ENCODE results near the gene CCR7.

CCR7 gene

DNA sequence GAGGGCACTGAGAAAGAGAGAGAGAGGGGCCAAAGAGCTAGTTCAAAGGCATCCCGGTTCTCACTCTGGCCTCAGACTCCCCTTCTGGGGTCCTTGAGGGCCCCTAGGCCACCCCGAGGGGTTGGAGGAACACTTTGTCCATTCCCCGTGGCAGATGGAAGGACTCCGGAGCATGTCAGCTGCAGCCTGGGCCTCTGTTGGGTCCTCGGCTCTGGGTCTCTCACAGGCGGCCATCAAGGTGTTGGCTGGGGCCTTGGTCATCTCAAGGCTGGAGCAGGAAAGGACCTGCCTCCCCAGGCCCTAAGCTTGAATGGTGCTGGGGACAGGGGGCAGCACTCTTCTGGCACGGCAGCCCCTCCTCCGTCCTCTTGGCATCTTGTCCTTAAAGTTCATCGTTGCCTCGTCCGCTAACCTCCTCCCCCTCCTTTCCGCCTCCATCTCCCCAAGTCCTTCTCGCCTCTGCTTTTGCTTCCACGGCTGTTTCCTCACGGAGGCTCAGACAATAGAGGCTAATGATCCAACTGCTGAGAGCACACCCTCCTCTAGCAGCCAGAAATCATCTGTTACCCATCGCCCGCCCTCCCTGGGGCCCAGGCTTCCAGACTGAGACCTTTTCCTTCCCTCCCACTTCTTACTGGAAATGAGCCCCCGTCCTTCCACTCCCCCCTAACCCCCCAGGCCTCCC, 23.3 kb downstream of the CCR7 start:
- peaks cover 6 to 62% (median 53%) of the 10 kb centered on the region in 4 donors for H3K4me1 ChIP-seq
- peak; percentile 65 to 76 for DNase-seq
- TF ChIP-seq, protein P1, sequence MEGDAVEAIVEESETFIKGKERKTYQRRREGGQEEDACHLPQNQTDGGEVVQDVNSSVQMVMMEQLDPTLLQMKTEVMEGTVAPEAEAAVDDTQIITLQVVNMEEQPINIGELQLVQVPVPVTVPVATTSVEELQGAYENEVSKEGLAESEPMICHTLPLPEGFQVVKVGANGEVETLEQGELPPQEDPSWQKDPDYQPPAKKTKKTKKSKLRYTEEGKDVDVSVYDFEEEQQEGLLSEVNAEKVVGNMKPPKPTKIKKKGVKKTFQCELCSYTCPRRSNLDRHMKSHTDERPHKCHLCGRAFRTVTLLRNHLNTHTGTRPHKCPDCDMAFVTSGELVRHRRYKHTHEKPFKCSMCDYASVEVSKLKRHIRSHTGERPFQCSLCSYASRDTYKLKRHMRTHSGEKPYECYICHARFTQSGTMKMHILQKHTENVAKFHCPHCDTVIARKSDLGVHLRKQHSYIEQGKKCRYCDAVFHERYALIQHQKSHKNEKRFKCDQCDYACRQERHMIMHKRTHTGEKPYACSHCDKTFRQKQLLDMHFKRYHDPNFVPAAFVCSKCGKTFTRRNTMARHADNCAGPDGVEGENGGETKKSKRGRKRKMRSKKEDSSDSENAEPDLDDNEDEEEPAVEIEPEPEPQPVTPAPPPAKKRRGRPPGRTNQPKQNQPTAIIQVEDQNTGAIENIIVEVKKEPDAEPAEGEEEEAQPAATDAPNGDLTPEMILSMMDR (IDR thresholded peaks at IDR 0.05), result no peak

DNA sequence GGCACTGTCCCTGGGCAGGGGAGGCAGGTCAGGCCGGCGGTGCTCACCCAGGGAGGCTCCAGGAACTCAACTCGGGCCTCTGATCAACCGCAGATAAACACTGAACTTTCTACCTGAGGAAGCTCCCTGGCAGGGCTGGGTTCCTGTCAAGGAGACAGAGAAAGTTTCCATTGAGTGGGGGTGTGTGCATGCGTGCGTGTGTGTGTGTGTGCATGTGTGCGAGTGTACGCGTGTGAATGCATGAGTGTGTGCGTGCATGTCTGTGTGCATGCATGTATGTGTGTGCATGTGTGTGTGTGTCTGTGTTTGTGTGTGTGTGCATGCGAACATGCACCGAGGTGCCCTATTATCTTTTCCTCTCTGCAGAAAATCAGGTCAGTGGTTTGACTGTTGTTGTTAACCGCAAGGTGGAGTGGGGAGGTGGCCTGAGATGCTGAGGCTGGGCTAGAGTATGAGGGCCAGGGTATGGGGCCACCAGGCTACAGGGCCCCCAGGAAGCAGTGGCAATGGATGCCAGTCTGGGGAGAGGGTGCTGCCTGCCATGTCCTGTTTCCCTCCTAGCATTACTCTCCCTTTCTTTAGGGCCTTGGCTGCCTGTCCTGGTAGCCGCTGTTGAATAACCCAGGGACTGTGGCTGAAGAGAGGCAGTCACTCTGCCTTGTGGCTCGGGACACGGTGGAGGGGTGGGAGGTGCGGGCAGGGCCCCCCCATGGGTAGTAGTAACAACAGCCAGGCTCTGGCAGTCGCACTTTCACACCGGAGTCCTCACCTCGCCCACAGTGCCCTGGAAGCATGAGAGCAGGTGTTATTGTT, 24.0 kb downstream of the CCR7 start:
- intact Hi-C loops (cut with DNase I; ENCODE audit: low total_unique reads), result no loop called here
- H3K4me3 ChIP-seq, result no peak overlapping the region
- H3K36me3 ChIP-seq, result no peaks in the 10 kb centered on the region
- H3K4me1 ChIP-seq, result peaks cover 10 to 70% (median 61%) of the 10 kb centered on the region in 4 donors
- TF ChIP-seq, protein P1 (IDR thresholded peaks at IDR 0.05), result no peak
- peak overlapping the region; percentile 88 to 91 for H3K27ac ChIP-seq
- no peaks in the 10 kb centered on the region for H3K27me3 ChIP-seq
- peak in 1 of 2 donors; percentile 53 for DNase-seq
- H3K9me3 ChIP-seq, result no peaks in the 10 kb centered on the region

More for the DNA sequence above, 23.3 kb downstream of the CCR7 start:
- H3K27ac ChIP-seq, result peak overlapping the region; percentile 88 to 91
- no peak overlapping the region for H3K4me3 ChIP-seq
- intact Hi-C loops (cut with DNase I; ENCODE audit: low total_unique reads), result no loop called here
- H3K27me3 ChIP-seq, result no peaks in the 10 kb centered on the region
- H3K9me3 ChIP-seq, result no peaks in the 10 kb centered on the region
- no peaks in the 10 kb centered on the region for H3K36me3 ChIP-seq

DNA sequence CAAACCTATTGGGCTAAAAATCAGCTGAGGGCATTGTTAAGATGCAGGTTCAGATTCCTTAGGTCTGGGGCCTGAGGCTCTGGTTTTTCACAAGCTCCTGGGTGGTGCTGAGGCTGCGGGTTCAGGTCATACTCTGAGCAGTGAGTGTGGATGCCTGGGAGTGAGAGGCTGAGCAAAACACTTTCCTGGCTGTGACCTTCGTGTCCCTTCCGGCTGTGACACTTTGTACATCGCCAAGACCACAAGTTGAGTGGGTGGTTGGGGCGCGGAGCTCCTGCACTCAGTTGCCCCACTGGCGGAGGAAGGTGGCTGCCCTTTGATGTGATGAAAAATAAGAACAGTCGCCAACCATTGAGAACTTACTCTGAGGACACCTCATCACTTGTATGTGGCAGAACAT, 24.8 kb downstream of the CCR7 start:
- H3K27ac ChIP-seq, result peak overlapping the region; percentile 88 to 91
- TF ChIP-seq, protein P1 (IDR thresholded peaks at IDR 0.05), result no peak

DNA sequence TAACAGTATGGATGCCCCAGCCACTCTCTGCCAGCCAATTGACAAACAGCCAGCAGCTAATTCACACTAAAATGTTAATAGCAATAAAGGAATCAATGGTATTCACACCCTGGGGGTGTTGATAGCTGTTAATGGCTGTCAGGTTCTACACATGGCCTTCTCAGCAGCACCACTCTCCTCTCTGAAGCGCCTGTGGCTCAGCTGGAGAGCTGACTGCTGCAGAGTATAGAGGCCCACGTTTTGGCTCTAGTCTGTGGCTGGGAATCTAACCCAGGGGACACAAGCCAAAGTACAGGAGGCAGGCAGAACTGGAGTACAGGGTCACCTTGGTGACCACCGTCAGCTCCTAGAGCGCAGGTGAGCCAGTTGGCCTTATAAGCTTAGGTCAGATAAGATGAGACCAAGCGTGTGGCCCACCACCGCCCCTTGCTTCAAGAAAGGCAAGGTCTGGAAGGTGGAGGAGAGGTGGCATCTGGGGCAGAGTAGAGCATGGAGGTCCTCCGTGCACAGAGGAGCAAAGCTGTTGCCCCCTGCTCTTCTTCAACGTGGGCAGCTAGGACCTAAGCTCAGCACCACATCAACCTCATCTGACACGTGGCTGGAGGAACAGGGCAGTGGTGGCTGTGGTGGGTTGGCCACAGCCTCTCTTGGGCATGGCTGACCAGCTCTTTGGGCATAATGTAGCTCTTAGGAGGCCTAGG, 25.4 kb downstream of the CCR7 start:
- TF ChIP-seq, protein P1 (IDR thresholded peaks at IDR 0.05), result no peak
- peaks cover 10 to 78% (median 69%) of the 10 kb centered on the region in 4 donors for H3K4me1 ChIP-seq
- intact Hi-C loops (cut with DNase I; ENCODE audit: low total_unique reads), result loop anchor here (10.0 kb wide), 1 partner anchor 185 kb away; no protein-coding TSS in a partner anchor
- no peak overlapping the region for H3K4me3 ChIP-seq
- no peaks in the 10 kb centered on the region for H3K27me3 ChIP-seq
- no peak for DNase-seq
- no peaks in the 10 kb centered on the region for H3K9me3 ChIP-seq
- peak overlapping the region; percentile 88 to 91 for H3K27ac ChIP-seq
- H3K36me3 ChIP-seq, result no peaks in the 10 kb centered on the region

More for the DNA sequence above, 24.8 kb downstream of the CCR7 start:
- H3K4me1 ChIP-seq, result peaks cover 10 to 78% (median 68%) of the 10 kb centered on the region in 4 donors
- H3K4me3 ChIP-seq, result no peak overlapping the region
- intact Hi-C loops (cut with DNase I; ENCODE audit: low total_unique reads), result no loop called here
- no peaks in the 10 kb centered on the region for H3K9me3 ChIP-seq
- no peaks in the 10 kb centered on the region for H3K27me3 ChIP-seq
- no peaks in the 10 kb centered on the region for H3K36me3 ChIP-seq
- peak in 1 of 2 donors; percentile 61 for DNase-seq

DNA sequence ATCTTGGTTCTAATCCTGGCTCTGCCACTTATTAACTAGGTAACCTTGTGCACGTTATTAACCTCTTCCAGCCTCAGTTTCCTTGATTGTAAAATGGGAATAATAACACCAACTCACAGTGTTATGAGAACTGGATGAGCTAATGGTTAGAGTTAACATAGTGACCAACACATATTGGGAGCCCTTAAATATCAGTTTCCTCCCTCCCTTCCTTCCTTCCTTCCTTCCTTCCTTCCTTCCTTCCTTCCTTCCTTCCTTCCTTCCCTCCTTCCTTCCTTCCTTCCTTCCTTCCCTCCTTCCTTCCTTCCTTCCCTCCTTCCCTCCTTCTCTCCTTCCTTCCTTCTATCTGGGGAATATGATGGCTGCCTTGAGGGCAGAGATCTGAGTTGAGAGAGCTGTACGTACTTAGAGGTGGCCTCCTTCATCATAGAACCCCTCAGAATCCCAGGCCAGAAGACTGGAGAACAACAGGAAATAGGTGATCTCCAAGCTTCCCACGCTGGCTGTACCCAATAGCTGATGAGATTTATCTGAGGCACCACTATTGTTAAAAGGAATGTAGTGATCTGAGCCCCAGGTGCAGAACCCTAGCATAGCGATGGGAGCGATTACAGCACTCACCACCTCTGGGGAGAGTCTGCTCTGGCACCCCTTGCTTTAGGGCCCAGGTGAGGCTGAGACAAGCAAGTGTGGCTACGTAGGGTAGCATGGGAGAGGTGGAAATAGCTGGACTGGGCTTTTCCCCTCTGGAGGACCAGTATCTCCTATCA, 26.2 kb downstream of the CCR7 start:
- peak overlapping the region; percentile 88 to 91 for H3K27ac ChIP-seq
- intact Hi-C loops (cut with DNase I; ENCODE audit: low total_unique reads), result loop anchor here (10.0 kb wide), 1 partner anchor 184 kb away; no protein-coding TSS in a partner anchor
- no peaks in the 10 kb centered on the region for H3K27me3 ChIP-seq
- TF ChIP-seq, protein P1 (IDR thresholded peaks at IDR 0.05), result no peak
- H3K9me3 ChIP-seq, result no peaks in the 10 kb centered on the region
- H3K4me1 ChIP-seq, result peaks cover 10 to 78% (median 69%) of the 10 kb centered on the region in 4 donors
- H3K4me3 ChIP-seq, result no peak overlapping the region
- DNase-seq, result no peak
- H3K36me3 ChIP-seq, result no peaks in the 10 kb centered on the region
